Measurements from ENCODE around the gene BTN1A1.
"Not testable (repeated sequence)": the region's sequence is repeated elsewhere in the genome, so short reads cannot be mapped to it uniquely, and the experiment has no call there.

DNA sequence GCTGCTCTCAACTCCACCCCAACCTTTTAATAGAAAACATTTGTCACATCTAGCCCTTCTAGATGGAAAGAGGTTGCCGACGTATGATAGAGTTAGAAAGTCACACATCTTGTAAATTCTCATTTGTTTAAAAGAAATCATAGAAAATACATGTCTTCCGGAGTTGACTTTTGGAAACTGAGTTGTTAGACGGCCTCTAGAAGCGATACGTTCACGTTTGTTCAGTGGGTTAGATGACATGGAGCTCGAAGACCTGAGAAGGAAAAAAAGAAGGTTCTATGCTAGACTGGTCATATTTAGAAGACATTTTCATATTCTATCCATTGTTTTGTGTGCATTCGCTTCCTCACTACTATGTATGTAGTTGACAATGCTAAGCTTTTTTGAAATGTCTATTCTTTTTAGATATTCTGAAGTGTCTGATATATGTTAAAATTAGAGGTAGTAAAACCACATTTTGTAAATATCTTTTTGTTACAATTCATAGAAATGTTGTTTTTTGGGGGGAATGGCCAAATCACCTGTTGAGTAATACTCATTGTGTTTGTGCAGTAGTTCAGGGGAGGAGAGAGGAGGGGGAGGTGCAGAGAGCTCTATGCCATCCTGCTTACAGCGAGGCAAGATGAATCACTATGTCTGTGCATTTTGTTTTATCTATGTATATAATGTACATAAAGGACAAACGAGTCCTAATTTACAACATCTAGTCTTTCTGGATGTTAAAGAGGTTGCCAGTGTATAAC lies 22.6 kb downstream of the BTN1A1 start:
- TF ChIP-seq, protein P1, sequence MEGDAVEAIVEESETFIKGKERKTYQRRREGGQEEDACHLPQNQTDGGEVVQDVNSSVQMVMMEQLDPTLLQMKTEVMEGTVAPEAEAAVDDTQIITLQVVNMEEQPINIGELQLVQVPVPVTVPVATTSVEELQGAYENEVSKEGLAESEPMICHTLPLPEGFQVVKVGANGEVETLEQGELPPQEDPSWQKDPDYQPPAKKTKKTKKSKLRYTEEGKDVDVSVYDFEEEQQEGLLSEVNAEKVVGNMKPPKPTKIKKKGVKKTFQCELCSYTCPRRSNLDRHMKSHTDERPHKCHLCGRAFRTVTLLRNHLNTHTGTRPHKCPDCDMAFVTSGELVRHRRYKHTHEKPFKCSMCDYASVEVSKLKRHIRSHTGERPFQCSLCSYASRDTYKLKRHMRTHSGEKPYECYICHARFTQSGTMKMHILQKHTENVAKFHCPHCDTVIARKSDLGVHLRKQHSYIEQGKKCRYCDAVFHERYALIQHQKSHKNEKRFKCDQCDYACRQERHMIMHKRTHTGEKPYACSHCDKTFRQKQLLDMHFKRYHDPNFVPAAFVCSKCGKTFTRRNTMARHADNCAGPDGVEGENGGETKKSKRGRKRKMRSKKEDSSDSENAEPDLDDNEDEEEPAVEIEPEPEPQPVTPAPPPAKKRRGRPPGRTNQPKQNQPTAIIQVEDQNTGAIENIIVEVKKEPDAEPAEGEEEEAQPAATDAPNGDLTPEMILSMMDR (IDR thresholded peaks at IDR 0.05), result not testable (repeated sequence)
- TF ChIP-seq POLR2A, EP300 (IDR thresholded peaks at IDR 0.05): not testable (repeated sequence)
